ENCODE results near the gene PIEZO2. TPM values are rescaled to one million over a fixed set of nuclear protein-coding genes. Genes with fewer than 3 reads are reported as not detected.

Gene PIEZO2
- polyA plus RNA-seq, 1 donor = 25.1 TPM

DNA sequence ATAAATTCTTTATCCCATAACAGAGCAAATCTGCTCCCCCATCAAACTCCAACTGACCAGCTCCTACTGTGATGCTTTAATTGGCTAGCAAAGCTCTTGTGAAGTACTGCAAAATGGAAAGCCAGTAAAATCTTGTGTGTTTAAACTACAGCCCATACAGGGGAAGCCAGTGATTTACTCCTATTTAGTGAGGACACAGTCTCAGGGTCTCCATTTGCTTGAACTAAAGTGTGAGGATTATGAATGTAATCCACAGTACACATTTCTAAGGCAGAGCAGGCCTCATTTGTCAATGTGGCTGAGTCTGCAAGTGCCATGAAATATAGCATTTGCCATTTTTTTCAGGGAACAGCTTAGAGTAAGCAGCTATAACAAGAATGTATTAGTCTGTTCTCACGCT, 259.3 kb downstream of the PIEZO2 start:
- H3K36me3 ChIP-seq (ENCODE audit: control insufficient read depth, insufficient read depth, low read length) = peaks cover 6% of the 10 kb centered on the region
- no peaks in the 10 kb centered on the region for H3K27me3 ChIP-seq (ENCODE audit: control insufficient read depth, insufficient read depth, low read length)
- no peak overlapping the region for H3K4me3 ChIP-seq (ENCODE audit: low read length)
- no peak for DNase-seq
- WGBS (ENCODE audit: insufficient coverage, low lambda C conversion rate) = no CpG with 5 or more reads among the region's 1 CpG
- no peak overlapping the region for H3K27ac ChIP-seq (ENCODE audit: low read length)
- no peaks in the 10 kb centered on the region for H3K4me1 ChIP-seq (ENCODE audit: control insufficient read depth, insufficient read depth, low read length)
- no peaks in the 10 kb centered on the region for H3K9me3 ChIP-seq (ENCODE audit: control insufficient read depth, low read depth, low read length)

DNA sequence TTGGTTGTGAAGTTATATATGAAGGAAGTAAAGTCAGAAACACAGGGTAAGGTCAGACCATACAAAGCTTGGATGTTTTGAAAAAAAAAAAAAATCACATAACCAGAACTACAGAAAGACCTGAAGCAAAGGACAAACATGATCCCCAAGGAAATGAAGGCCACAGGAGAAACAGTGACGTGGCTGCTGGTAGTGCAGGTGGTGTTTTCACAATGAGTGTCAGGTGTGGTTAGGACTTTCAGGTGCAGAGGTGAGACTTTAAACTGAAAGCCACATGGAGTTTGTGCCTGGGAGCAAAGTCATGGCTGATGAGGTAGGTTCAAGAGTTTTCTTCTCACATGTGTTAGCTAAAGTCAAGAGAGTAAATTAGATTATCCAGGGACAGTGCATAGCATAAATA, 270.7 kb downstream of the PIEZO2 start:
- Histone ChIP-seq H3K27ac (ENCODE audit: low read length) (no peak overlapping the region), H3K4me1 (ENCODE audit: control insufficient read depth, insufficient read depth, low read length) (no peaks in the 10 kb centered on the region), H3K36me3 (ENCODE audit: control insufficient read depth, insufficient read depth, low read length) (no peaks in the 10 kb centered on the region), H3K27me3 (ENCODE audit: control insufficient read depth, insufficient read depth, low read length) (no peaks in the 10 kb centered on the region), H3K9me3 (ENCODE audit: control insufficient read depth, low read depth, low read length) (no peaks in the 10 kb centered on the region), H3K4me3 (ENCODE audit: low read length) (no peak overlapping the region)
- peak; percentile 53 to 80 for DNase-seq
- no CpG with 5 or more reads among the region's 1 CpG for WGBS (ENCODE audit: insufficient coverage, low lambda C conversion rate)

DNA sequence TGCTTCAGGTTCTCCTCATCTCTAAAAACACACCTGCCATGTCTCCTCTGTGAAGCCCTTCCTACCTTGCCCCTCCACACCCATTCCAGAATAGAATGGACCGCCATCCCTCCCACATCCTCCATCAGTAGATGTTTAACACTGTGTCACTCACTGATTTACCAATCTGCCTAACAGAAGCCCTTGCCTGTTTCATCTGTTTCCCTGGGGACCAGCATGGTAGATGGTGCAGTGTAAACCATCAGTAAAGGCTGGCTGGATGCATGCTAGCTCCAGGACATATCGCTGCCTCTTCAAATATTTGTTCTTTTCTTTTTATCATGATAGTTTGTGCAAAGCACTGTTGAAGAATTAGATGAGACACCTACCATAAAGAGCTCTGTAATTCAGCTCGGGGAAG, 271.4 kb downstream of the PIEZO2 start:
- no peaks in the 10 kb centered on the region for H3K4me1 ChIP-seq (ENCODE audit: control insufficient read depth, insufficient read depth, low read length)
- WGBS (ENCODE audit: insufficient coverage, low lambda C conversion rate) = no CpG with 5 or more reads among the region's 3 CpGs
- DNase-seq = no peak
- no peaks in the 10 kb centered on the region for H3K9me3 ChIP-seq (ENCODE audit: control insufficient read depth, low read depth, low read length)
- no peak overlapping the region for H3K4me3 ChIP-seq (ENCODE audit: low read length)
- H3K36me3 ChIP-seq (ENCODE audit: control insufficient read depth, insufficient read depth, low read length) = no peaks in the 10 kb centered on the region
- no peak overlapping the region for H3K27ac ChIP-seq (ENCODE audit: low read length)
- no peaks in the 10 kb centered on the region for H3K27me3 ChIP-seq (ENCODE audit: control insufficient read depth, insufficient read depth, low read length)

DNA sequence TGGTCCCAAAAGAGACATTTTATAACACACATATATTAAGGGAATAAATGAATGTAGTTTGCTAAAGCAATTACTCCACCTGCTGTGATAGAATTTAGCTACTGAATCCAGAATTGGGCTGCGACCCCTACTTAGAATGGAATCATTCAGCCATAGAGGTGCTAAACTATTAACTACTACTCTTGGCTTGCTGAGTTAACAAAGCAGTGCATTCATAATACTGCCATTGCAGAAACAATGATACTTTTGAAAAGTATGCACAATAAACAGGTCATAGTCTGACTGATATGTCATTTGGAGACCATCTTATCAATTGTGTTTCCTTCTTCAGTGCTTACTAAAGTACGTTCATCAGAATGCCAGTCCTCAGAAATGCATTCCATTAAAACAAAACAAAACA, 273.6 kb downstream of the PIEZO2 start:
- H3K9me3 ChIP-seq (ENCODE audit: control insufficient read depth, low read depth, low read length) = no peaks in the 10 kb centered on the region
- H3K27ac ChIP-seq (ENCODE audit: low read length) = no peak overlapping the region
- no peak overlapping the region for H3K4me3 ChIP-seq (ENCODE audit: low read length)
- 57% methylated on average over 1 of the region's 2 CpGs for WGBS (ENCODE audit: insufficient coverage, low lambda C conversion rate)
- H3K4me1 ChIP-seq (ENCODE audit: control insufficient read depth, insufficient read depth, low read length) = no peaks in the 10 kb centered on the region
- peaks cover under 1% of the 10 kb centered on the region for H3K36me3 ChIP-seq (ENCODE audit: control insufficient read depth, insufficient read depth, low read length)
- DNase-seq = no peak
- H3K27me3 ChIP-seq (ENCODE audit: control insufficient read depth, insufficient read depth, low read length) = no peaks in the 10 kb centered on the region

DNA sequence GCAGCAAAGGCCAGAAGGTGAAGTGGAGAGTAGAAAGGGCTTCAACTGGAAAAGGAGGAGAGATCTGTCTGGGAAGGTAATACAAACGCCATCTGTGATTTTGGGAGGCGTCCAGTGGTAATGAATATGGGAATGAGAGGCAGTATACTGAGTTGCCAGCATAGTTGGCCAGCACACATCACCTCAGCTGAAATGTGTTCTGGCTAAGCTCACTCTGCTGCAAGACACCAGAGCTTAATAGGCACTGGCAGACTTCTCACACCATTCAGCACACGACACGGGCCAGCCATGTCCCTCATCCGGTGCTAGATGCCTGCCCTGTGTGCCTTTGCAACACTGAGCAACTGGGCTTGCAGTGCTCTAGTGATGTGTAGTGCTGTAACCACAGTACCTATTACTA, 277.1 kb downstream of the PIEZO2 start:
- Histone ChIP-seq H3K4me3 (ENCODE audit: low read length) (no peak overlapping the region), H3K4me1 (ENCODE audit: control insufficient read depth, insufficient read depth, low read length) (no peaks in the 10 kb centered on the region), H3K9me3 (ENCODE audit: control insufficient read depth, low read depth, low read length) (no peaks in the 10 kb centered on the region), H3K27ac (ENCODE audit: low read length) (no peak overlapping the region), H3K36me3 (ENCODE audit: control insufficient read depth, insufficient read depth, low read length) (peaks cover 3% of the 10 kb centered on the region), H3K27me3 (ENCODE audit: control insufficient read depth, insufficient read depth, low read length) (no peaks in the 10 kb centered on the region)
- DNase-seq = no peak
- WGBS (ENCODE audit: insufficient coverage, low lambda C conversion rate) = no CpG with 5 or more reads among the region's 5 CpGs

DNA sequence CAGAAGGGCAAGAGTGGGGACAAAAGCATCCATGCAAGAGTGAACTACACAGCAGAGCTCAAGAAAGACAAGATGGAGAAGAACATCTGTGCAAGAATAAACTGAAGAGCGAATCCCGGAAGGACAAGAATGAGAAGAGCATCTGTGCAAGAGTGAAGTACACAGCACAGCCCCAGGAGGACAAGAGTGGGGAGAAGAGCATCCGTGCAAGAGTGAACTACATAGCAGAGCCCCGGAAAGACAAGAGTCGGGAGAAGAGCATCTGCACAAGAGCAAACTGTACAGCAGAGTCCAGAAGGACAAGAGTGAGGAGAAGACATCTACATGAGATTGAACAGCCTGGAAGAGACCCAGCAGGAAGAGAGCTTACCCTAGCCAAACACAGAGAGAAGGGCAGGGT, 284.6 kb downstream of the PIEZO2 start:
- DNase-seq = no peak
- Histone ChIP-seq H3K4me1 (ENCODE audit: control insufficient read depth, insufficient read depth, low read length) (no peaks in the 10 kb centered on the region), H3K9me3 (ENCODE audit: control insufficient read depth, low read depth, low read length) (no peaks in the 10 kb centered on the region), H3K27me3 (ENCODE audit: control insufficient read depth, insufficient read depth, low read length) (no peaks in the 10 kb centered on the region), H3K36me3 (ENCODE audit: control insufficient read depth, insufficient read depth, low read length) (peaks cover 3% of the 10 kb centered on the region), H3K27ac (ENCODE audit: low read length) (no peak overlapping the region), H3K4me3 (ENCODE audit: low read length) (no peak overlapping the region)
- 100% methylated on average over 2 of the region's 5 CpGs for WGBS (ENCODE audit: insufficient coverage, low lambda C conversion rate)

DNA sequence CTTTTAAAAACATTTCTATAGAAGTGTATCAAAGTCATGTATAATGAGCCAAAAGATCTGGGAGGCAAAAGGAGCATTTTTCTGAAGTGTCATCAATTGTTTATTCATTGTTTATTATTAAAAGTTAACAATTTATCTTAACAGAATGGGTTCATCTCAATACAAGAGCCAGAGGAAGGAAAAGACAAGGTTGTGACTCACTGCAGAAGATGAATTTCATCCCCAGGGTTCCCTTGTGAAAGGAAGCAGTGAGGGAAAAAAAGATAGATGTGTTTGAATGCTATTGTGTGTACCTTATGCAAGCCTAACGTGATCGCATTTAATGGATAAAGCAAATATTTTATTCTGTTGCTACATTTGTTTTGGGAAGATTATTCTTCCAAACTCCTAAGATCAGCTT, 286.3 kb downstream of the PIEZO2 start:
- no peaks in the 10 kb centered on the region for H3K27me3 ChIP-seq (ENCODE audit: control insufficient read depth, insufficient read depth, low read length)
- no peaks in the 10 kb centered on the region for H3K9me3 ChIP-seq (ENCODE audit: control insufficient read depth, low read depth, low read length)
- H3K4me3 ChIP-seq (ENCODE audit: low read length) = no peak overlapping the region
- H3K27ac ChIP-seq (ENCODE audit: low read length) = no peak overlapping the region
- H3K36me3 ChIP-seq (ENCODE audit: control insufficient read depth, insufficient read depth, low read length) = peaks cover 3% of the 10 kb centered on the region
- H3K4me1 ChIP-seq (ENCODE audit: control insufficient read depth, insufficient read depth, low read length) = no peaks in the 10 kb centered on the region
- DNase-seq = no peak
- no CpG with 5 or more reads among the region's 2 CpGs for WGBS (ENCODE audit: insufficient coverage, low lambda C conversion rate)

DNA sequence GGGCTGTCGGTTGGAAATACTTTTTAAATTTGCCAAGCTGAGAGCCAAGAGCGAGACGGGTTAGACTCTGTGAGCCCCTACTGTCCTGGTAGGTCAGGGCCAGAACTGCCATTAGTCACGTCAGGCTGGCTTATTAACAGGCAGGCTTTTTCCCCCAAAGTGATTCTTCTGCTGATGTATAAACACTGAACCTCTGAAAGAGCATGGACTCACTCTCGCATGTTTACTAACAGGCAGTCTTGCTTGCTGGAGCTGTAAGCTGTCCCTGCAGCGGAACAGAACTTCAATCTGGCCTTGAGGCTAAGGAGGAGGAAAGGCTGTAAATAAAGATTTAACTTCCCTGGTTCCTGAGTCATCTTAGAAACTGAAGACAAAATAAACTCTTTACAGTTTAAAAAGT, 288.4 kb downstream of the PIEZO2 start:
- Histone ChIP-seq H3K27me3 (ENCODE audit: control insufficient read depth, insufficient read depth, low read length) (no peaks in the 10 kb centered on the region), H3K4me1 (ENCODE audit: control insufficient read depth, insufficient read depth, low read length) (no peaks in the 10 kb centered on the region), H3K27ac (ENCODE audit: low read length) (no peak overlapping the region), H3K4me3 (ENCODE audit: low read length) (no peak overlapping the region), H3K36me3 (ENCODE audit: control insufficient read depth, insufficient read depth, low read length) (peaks cover 3% of the 10 kb centered on the region), H3K9me3 (ENCODE audit: control insufficient read depth, low read depth, low read length) (no peaks in the 10 kb centered on the region)
- DNase-seq = no peak
- WGBS (ENCODE audit: insufficient coverage, low lambda C conversion rate) = no CpG with 5 or more reads among the region's 6 CpGs

DNA sequence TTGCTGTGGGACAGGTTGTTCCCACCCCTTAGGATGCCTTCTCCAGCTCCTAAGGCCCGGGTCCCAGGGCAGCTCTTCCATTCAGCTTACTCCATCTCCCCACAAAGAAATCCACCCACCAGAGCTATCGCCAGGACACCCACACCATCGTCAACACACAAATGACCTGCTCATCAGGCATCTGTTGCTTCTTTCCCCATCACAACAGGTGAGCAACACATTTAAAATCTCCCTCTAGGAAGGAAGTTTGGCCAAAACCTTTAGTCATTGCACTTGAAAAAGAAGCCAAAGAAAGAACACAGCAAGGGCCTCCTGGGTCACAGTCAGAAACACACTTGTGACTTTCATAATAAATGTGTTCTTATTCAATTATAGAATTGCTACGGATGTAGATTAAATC, 289.0 kb downstream of the PIEZO2 start:
- H3K9me3 ChIP-seq (ENCODE audit: control insufficient read depth, low read depth, low read length) = no peaks in the 10 kb centered on the region
- H3K36me3 ChIP-seq (ENCODE audit: control insufficient read depth, insufficient read depth, low read length) = peaks cover under 1% of the 10 kb centered on the region
- H3K4me3 ChIP-seq (ENCODE audit: low read length) = no peak overlapping the region
- H3K27ac ChIP-seq (ENCODE audit: low read length) = no peak overlapping the region
- no CpG with 5 or more reads among the region's 4 CpGs for WGBS (ENCODE audit: insufficient coverage, low lambda C conversion rate)
- H3K27me3 ChIP-seq (ENCODE audit: control insufficient read depth, insufficient read depth, low read length) = no peaks in the 10 kb centered on the region
- no peaks in the 10 kb centered on the region for H3K4me1 ChIP-seq (ENCODE audit: control insufficient read depth, insufficient read depth, low read length)
- no peak for DNase-seq

DNA sequence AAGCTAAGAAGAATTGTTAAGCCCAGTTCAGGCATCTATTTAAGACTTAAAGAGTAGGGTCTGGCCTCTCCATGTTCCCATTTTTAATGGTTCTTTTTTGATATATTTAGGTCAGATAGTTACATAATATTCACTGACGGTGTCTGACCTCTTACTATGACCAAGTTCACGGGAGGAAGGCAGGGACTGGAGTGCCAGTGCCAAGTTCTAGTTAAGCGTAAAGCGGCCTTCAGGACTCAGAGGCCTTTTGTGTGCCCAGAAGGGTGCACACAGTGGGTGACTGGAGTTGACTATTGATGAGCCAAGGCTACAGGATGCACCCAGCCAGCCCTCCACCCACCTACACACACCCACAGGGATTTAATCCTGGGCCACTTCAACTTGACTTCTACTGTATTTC, 290.9 kb downstream of the PIEZO2 start:
- no peaks in the 10 kb centered on the region for H3K9me3 ChIP-seq (ENCODE audit: control insufficient read depth, low read depth, low read length)
- H3K36me3 ChIP-seq (ENCODE audit: control insufficient read depth, insufficient read depth, low read length) = peaks cover 6% of the 10 kb centered on the region
- no peak for DNase-seq
- no peaks in the 10 kb centered on the region for H3K4me1 ChIP-seq (ENCODE audit: control insufficient read depth, insufficient read depth, low read length)
- no peaks in the 10 kb centered on the region for H3K27me3 ChIP-seq (ENCODE audit: control insufficient read depth, insufficient read depth, low read length)
- H3K4me3 ChIP-seq (ENCODE audit: low read length) = no peak overlapping the region
- no peak overlapping the region for H3K27ac ChIP-seq (ENCODE audit: low read length)
- no CpG with 5 or more reads among the region's 4 CpGs for WGBS (ENCODE audit: insufficient coverage, low lambda C conversion rate)

DNA sequence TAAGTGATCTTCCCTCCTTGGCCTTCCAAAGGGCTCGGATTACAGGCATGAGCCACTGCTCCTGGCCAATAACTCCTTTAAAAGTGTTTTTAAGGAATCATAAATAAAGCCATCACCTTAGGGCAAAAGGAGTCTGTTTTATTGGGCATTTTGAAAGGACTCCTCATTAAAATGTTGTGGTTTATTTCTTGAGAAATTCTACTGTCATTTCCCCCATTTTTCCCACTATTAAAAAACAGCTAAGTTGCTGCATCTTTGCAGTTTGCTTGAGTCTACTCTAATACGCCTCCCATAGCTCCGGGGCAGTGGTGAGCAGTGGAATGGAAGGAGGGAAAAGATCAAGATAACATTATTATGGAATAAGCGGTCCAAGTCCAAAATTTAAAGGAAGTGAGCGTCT, 293.2 kb downstream of the PIEZO2 start:
- H3K4me1 ChIP-seq (ENCODE audit: control insufficient read depth, insufficient read depth, low read length) = no peaks in the 10 kb centered on the region
- no peak overlapping the region for H3K4me3 ChIP-seq (ENCODE audit: low read length)
- H3K9me3 ChIP-seq (ENCODE audit: control insufficient read depth, low read depth, low read length) = no peaks in the 10 kb centered on the region
- no peak for DNase-seq
- H3K36me3 ChIP-seq (ENCODE audit: control insufficient read depth, insufficient read depth, low read length) = peaks cover 6% of the 10 kb centered on the region
- H3K27ac ChIP-seq (ENCODE audit: low read length) = no peak overlapping the region
- 89% methylated on average over 4 of the region's 5 CpGs for WGBS (ENCODE audit: insufficient coverage, low lambda C conversion rate)
- no peaks in the 10 kb centered on the region for H3K27me3 ChIP-seq (ENCODE audit: control insufficient read depth, insufficient read depth, low read length)
